ENCODE results near the gene MRPL40.

- TF ChIP-seq CTCF (IDR thresholded peaks at IDR 0.05) (no peak), ZFX (IDR thresholded peaks at IDR 0.05; ENCODE audit: borderline replicate concordance) (no peak)
Observed at GRCh38 chr22:19434829-19435580, 2.7 kb downstream of the MRPL40 start.

Measured in 22Rv1 (cell line).